ENCODE results near the gene SAMD5.
"Not testable (repeated sequence)": the region's sequence is repeated elsewhere in the genome, so short reads cannot be mapped to it uniquely, and the experiment has no call there.

SAMD5 gene

DNA sequence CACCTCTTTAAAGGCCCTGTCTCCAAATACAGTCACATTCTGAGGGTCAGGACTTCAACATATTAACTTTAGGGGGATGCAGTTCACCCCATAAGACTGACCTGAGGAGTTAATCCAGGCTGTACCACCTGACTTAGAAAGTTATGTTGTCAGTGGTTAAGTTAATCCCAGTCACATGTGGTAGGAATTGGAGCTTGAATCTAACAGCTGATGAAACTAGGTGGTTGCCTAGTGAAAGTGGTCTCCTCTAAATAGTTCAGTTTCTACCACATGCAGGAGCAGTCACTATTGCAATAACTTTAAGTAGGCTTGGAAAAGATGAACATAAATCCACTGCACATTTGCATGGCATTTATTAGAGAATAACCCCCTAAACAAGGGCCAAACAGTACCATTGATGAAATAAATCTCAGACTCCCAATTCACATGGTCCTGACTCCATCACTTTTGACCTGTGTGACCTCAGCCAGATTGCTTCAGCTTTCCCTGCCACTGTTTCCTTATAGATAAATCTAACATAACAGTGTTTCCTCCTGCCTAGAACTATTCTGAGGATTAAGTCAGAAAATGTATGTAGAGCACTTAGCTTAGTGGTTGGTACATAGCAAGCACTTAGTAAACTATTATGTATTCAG is 20.1 kb downstream of the SAMD5 start:
- DNase-seq (ENCODE audit: low spot score) = no peak

DNA sequence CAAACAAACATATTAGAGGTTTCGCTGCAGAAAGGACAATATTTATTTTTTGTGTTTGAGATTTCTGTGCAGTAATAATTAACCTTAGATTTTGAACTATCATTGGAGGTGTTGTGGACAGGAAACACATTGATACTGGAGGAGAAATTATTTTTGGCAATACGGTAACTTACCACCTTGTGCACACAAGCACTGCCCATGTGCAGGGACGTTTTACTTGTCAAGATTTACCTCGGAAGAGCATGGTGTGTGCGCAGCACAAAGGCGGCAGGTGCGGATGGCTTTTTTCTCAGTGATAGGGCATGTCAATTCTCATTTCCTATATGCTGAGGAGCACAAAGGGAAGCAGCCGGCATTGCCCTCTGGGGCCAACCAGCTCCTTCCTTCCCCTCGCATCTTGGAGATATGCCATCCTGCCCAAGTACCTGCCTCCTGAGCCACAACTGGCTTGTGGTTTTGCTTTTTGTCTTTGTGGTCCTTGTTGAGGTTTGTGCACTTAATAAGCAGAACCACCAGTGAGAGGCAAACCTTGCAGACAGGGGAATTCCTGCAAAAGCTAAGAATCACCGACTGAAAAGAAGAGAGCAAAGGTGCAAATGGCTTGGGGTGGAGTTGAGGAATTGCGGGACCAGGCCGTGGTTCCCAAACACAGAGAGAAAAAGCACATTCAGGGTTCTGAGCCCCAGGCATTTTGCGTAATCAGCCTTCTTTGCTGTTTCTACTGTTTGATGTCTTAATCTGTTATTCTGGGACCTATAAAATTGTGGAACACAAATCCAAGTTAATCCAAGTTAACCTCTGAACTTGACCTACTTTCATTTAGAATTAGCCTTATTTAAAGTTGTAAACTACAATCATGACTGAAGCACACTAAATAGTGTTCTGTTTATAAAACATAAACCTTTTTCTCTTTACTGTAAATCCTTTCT is 21.9 kb downstream of the SAMD5 start:
- no peak for DNase-seq (ENCODE audit: low spot score)

DNA sequence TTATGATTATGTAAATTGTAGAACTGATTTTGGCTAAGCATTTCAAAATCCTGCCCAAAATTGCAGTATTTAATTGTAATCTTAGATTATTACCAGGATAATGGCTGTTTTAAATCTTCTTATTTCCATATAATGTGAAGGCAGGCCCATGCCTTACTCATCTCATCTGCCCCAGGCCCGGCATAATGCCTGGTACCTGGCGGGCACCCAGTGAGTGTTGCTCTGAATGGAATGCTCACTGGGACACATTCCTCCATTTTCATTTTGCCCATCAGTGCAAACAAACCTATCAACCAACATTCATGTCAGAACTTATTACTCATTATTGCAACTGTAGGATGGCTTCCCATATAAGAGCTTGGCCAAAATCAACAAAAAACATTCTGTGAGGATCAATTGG is 22.8 kb downstream of the SAMD5 start:
- no peak for DNase-seq (ENCODE audit: low spot score)

DNA sequence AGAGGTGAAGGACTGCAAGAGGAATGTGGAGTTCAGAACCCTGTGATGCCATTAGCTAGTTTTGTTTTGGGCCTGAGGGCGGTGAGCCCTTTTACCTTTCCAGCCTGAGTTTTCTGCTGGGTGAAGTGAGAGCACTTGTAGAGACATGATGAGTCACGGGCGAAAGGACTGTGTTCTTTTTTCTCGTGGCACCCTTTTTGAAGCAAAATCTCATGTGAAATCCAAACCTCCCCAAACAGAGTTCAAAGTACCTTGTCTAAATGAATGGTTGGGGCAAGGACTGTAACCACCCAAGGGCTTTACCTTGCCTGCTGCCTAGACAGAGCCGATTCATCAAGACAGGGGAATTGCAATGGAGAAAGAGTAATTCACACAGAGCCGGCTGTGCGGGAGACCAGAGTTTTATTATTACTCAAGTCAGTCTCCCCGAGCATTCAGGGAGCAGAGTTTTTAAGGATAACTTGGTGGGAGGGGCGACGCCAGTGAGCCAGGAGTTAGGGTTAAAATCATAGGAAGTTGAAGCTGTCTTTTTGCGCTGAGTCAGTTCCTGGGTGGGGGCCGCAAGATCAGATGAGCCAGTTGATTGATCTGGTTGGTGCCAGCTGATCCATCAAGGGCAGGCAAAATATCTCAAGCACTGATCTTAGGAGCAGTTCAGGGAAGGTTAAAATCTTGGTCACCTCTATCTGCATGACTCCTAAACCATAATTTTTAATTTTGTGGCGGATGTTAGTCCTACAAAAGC is 25.8 kb downstream of the SAMD5 start:
- DNase-seq (ENCODE audit: low spot score) = no peak

DNA sequence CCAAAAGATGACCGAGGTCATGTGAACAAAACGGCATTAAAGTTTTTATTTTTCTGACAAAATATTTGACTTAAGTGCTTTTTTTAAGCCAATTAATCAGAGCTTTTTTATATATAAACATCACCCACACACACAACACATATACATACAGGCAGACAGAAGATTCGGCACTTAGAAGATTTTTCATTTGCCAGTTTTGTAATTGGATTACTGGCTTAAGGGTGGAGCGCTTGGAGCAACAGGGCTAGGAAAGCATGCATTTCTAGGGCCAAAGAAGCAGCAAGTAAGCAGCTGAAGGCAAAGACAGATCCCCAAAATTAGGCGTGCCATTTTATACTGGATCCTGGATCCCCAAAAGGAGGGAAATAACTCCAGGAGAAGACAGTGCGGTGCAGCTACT is 30.3 kb downstream of the SAMD5 start:
- DNase-seq (ENCODE audit: low spot score) = no peak

DNA sequence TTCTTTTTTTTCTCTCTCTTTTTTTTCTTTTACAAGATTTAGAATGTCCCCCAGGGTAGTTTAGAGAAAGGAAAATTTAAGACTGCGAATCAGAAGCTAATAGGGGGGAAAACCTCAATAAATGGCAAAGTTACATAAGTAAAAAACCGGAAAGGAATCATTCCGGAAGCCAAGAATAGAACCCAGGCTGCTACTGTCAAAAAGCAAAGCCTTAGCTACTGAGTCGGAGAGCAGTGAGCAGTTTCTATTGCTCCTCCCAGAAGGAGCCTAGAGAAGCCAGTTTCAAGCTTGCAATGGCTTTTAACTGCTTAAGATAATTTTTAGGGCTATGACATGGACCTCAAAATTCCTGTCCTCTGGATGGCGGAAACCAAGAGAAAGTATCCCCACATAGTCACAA is 31.6 kb downstream of the SAMD5 start:
- DNase-seq (ENCODE audit: low spot score) = no peak

DNA sequence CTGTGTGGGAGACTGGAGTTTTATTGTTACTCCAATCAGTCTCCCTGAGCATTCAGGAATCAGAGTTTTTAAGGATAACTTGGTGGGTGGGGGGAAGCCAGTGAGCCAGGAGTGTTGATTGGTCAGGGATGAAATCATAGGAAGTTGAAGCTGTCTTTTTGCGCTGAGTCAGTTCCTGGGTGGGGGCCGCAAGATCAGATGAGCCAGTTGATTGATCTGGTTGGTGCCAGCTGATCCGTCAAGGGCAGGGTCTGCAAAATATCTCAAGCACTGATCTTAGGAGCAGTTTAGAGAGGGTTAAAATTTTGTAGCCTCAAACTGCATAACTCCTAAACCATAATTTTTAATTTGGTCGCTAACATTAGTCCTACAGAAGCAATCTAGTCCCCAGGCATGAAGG is 33.9 kb downstream of the SAMD5 start:
- not testable (repeated sequence) for DNase-seq (ENCODE audit: low spot score)

DNA sequence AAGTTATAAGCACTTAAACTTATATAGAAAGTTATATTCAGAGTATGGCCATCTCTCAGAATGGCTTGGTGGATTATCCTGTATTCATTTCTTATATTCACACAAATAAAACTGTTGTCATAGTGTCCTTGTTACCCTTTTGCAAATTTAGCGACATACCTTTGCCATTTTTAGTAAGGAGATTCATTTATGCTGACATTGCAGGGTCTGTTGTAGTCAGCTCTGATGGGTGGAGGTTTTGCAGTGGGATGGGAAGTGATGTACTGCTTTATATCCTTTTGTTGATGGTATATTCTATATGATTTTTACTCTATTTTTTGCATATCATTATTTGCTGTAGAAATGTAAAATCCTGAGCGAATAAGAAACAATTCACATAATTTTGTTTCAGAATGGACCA is 35.9 kb downstream of the SAMD5 start:
- no peak for DNase-seq (ENCODE audit: low spot score)

DNA sequence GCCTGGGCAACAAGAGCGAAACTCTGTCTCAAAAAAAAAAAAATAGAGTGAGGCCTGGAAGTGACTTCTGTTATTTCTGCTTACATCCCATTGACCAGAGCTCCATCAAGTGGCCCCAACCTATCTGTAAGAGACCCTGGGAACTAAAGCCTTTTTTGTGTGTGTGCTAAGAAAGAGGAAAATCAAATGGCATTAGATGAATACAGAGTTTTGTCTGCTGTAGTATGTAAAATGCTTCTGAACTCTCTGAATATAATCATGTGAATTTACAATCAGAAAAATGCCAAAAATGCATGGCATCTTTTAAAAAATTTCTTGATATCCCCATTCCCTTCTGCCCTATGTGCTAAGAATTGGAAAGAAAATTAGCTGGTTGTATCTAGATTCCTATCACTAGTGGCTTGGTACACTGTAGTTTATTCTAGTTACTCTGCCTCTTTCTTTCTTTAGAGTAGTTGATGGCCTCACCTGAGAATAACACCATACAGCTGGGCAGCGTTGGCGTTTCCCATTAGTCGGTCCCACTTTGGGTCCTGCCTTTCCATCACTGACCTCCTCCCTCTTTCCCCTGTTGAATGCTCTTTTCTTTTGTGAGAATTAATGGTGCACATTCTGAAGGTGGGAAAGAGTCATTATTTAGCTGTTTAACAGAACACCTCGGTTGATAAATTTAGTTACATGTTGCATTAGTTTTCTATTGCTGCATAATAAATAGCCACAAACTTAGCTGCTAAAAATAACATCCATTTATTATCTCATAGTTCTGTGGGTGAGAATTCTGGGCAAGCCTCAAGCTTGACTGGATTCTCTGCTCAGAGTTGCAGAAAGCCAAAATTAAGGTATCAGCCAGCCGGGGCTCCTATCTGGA is 38.2 kb downstream of the SAMD5 start:
- DNase-seq (ENCODE audit: low spot score) = no peak

DNA sequence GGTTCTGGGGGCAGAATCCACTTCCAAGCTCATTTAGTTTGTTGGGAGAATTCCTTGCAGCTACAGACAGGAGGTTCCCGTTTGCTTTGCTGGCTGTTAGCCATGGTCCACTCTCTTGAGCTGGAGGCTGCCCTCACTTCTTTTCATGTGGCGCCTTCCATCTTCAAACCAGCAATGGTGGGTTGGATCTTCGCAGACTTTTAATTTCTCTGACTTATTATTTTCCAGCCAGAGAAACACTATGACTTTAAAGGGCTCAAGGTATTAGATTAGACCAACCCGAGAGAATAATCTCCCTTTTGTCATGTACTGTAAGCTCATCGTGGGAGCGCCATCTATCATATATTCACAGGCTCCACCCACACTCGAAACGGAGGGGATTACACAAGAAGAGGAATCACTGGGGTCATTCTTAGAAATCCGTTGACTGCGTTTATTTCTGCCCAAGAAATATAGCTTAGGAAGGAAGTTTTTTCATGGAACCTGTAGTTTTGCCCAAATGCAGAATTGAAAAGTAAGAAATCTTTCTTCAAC is 38.9 kb downstream of the SAMD5 start:
- DNase-seq (ENCODE audit: low spot score) = no peak

DNA sequence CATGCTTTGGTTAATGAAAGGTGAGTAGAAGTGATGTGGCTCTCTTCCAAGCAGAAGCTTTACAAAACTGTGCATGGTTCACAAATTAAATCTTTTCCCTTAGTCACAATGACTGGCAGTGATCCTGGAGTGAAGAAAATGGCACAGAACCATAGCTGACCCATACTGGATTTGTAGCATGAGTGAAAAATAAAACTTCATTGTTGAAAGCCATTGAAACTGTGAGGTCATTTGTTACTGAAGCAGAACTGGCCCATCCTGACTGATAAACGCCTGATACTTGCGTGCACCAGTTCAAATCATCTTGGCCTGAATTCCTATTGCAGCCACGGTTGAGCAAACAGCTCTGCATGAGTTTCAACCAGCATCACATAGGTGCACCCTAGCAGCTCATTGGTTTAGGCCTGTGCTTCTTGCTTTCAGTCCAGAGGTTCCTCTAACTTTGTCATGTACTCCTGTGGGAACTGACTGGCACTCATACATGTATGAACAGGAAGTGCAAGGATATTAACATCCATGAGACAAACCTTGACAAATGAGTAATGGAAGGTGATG is 40.5 kb downstream of the SAMD5 start:
- DNase-seq (ENCODE audit: low spot score) = no peak

DNA sequence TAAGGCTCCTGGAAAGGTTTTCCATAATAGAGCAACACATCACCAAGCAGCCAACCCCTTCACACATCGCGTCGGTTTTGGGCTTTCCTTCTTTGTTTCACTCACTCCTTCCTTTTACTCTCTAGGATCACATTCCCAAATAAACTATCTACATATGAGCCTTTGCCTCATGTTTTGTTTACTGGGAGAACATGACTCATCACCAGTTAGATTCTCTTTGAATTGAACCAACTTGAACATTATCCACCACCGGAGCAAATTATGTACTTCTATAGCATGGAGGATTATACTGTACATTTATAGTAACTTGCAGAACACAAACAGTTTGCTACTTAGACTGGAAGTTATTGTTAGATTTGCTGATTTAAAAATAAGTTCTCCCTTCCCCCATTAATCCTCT is 41.0 kb downstream of the SAMD5 start:
- no peak for DNase-seq (ENCODE audit: low spot score)

DNA sequence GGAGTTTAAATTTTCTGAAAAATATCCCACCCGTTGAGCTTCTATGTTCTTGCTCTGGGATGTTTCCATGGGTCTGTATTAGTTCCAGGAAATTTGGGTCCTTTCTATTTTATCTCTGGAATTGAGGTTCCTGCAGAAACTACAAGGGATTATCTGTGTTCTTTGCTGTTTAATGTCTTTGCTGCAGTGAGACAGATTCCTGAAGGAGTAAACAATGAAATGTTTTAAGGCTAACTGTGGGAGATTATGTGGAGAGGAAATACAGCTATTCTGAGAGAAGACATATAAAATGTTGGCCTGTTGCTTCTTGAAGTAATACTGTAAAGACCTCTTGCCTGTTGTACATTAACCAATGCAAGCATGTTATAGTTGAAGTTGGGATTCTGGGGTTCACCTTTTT is 43.5 kb downstream of the SAMD5 start:
- DNase-seq (ENCODE audit: low spot score) = no peak

DNA sequence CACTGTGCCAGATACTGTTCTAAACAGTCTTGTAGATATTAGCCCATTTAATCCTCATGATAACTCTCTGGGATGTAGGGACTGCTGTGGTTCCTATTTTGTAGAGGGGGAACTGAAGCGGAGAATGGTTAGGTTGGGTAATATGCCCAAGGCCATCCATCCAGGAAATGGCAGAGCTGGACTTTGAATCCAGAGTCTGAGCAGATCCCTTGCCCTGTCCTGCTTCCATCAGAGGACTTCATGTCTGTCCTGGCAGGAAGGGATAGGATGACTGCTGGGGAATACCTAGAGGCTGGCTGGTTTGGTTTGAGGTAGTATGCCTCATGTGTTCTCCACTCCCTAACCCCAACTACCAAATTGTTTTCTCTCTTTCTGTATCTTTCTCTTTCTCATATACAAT is 44.6 kb downstream of the SAMD5 start:
- DNase-seq (ENCODE audit: low spot score) = no peak

DNA sequence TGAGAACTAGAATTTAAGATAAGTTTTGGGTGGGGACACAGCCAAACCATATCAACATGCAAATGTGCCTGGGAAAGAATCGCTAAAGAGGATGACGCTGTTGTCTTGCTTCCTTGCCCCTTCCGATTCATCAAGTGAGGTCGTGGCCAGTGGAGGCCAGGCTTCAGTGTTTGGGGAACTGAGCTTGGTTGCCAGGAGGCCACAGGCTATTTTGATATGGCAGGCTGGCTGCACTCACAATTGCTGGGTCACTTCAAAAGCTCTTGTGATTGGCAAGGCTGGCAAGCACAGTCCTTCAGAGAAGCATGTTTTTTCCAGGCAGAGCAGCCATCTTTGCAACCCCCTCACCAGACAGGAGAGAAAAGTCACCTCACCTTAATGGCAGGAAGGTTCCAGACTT is 45.8 kb downstream of the SAMD5 start:
- DNase-seq (ENCODE audit: low spot score) = no peak

DNA sequence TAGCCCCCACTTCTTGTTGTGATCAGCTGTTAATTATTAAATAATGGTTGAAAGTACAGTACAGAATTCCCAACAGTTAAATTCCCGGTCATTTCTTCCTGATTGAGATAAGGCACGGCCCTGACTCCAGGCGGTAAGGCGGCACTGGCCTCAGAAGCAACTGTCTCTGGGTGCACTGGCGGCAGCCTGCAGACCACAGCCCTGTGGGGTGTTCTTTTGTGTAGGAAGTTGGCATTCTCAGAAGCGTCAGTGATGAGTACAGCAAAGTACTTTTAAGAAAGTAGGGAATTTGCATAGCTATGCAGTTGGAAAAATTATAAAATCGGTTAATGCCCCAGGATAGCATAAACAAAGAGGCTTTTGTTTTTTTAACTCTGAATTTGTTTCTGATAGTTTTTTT is 50.5 kb downstream of the SAMD5 start:
- no peak for DNase-seq (ENCODE audit: low spot score)

DNA sequence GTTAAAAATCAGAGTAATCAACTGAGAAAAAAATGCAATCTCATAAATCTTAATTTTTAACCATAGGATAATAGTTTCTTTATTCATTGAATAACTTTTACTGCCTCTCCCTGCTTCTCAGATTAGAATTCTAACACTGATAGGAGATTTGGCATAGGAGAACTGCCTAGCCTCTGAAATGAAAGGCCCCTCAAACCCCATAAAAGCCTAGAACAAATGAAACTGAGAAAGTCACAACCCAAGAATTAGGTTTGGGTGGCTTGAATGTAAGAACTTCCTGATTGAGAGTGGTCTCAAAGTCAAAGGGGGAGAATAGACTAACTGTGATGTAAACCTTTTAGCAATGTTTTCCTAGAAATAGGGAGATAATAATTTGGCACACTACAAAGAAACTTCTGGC is 52.2 kb downstream of the SAMD5 start:
- DNase-seq (ENCODE audit: low spot score) = no peak

DNA sequence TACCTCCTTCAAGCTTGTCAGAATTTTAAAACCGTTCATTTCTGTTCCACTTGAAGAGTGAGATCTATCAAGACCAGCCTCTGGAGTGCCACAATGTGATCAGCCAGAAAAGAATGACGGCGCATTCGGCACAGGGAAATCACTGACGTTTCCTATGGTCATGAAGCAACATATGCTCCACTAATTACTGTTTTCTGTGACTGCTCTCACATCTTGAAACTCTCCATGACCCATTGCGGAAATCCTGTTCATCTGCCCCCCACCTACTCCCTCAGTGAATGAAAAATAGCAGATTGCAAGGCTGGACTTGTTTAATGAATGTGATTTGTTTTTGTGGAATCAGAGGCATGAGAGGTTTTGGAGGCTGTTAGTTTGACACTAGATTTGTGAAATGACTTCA is 53.2 kb downstream of the SAMD5 start:
- no peak for DNase-seq (ENCODE audit: low spot score)

DNA sequence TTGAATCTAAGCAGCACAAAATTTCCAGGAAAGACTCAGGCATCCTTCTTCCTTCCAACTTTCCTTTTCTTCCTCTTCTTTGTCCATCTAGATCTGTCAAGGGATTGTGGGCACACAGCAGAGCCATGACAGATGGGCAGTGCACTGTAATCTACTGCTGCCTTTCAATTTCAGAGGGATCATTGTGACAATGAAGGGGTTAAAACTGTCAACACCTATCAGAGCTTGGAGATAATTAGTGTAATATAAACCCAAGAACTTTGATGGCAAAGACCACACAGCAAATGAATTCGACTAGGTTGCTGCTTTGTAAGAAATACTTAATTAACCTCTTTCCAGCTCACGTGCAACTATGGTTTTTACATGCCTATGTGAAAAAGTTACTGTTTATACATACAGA is 55.0 kb downstream of the SAMD5 start:
- DNase-seq (ENCODE audit: low spot score) = no peak

DNA sequence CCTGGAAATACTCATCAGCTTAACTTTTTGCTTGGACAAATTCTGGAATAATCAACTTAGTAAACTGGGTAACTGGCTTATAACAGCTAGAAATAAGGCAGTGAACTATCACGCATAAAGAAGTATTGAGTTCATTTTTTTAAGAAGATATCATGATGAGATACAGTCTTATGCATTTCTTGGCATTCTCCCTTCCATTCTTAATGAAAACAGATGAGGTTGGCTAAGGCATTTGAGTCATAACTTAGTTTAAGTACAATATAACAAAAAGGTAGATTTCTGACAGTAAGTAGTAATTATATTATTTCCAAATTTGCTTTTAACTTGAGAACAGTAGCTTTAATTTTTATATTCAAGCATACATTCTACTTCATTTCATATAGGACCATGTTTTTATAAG is 56.1 kb downstream of the SAMD5 start:
- DNase-seq (ENCODE audit: low spot score) = no peak

DNA sequence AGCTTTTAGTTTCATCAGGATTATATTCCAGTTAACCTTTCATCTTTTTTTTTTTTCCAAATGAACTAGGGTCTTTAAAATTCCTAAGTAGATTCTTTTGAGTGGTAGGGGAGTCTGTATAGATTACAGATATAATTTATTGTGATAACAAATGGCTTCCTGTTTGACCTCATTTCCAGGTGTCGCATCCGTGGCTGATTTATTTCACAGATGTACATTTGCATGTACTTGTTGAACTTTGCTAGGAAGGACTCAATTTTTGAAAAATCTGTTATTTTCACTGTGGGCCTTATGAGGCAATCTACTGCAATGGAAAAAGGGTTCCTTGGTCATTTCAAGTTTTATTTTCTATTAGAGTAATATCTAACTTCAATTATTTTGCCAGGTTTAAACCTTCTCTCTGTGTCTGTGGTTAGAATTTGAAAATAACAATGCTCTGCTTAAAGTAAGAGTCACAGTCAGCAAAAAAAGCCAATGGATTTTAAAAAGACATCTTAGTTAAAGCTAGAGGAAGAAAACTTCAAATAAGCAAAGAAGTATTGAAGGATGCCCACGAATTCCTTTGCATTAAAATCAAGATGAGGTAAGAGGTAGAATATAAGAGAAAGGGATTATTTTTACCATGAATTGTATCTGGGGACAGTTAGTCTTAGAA is 57.9 kb downstream of the SAMD5 start:
- DNase-seq (ENCODE audit: low spot score) = no peak
